AG04450 (cell line): ENCODE data around the gene SLC4A2. TPM values are rescaled to one million over a fixed set of nuclear protein-coding genes. Genes with fewer than 3 reads are reported as not detected.
A peak's percentile ranks its signal among the peaks of the same experiment; 100 is the strongest.

Source experiments
- CTCF ChIA-PET: fragments of 300-600, 350-600 bp; formaldehyde crosslinking; extraction: SDS; loops from one replicate; lab custom pipeline; 2022; ENCODE audit warnings: antibody characterized with exemption, inconsistent platforms; lab: Charles Lee
- POLR2A ChIA-PET: fragments of 350-600 bp; formaldehyde crosslinking; extraction: SDS; loops from one replicate; lab custom pipeline; 2021; ENCODE audit warnings: antibody characterized with exemption, inconsistent platforms; lab: Yijun Ruan, JAX
- DNase-seq: peaks from one replicate; pipeline ENCODE4 v3.0.0-alpha.2; 2011; ENCODE audit warnings: low read depth, low spot score
- H3K27ac ChIP-seq: one replicate; pipeline ENCODE4 v1.5.1; 2012; ENCODE audit warnings: low read depth, low read length, control low read depth
- H3K27me3 ChIP-seq: one replicate; pipeline ENCODE4 v1.6.0; 2012; ENCODE audit warnings: low read length; ENCODE audit not compliant: control insufficient read depth, insufficient read depth
- H3K4me3 ChIP-seq: 2 replicates; pipeline ENCODE4 v1.5.1; 2011; ENCODE audit warnings: mild to moderate bottlenecking, low read depth, low read length, control low read depth
- H3K9me3 ChIP-seq: 2 replicates; pipeline ENCODE4 v1.5.1; 2012; ENCODE audit warnings: low read length; ENCODE audit not compliant: control insufficient read depth, insufficient read depth
- CTCF ChIP-seq: IDR thresholded peaks from 2 replicates; pipeline ENCODE4 v1.5.1; 2011; ENCODE audit warnings: low read depth, low read length, control low read depth, inconsistent platforms
- polyA plus RNA-seq: library from polyadenylated mRNA; depleted of rRNA; stranded (reverse); fragments of >200 nt; gene quantifications from 2 replicates; pipeline ENCODE4 v1.2.3, GENCODE V29; 2011

SLC4A2 gene
- polyA plus RNA-seq, 1 experiment, result 40.5 TPM

- Histone ChIP-seq H3K27ac (peak overlapping the region; percentile 21), H3K9me3 (no peaks in the 10 kb centered on the region; the same call in 1 of the 2 replicates), H3K27me3 (no peaks in the 10 kb centered on the region), H3K4me3 (peak overlapping the region; percentile 66)
- TF ChIP-seq CTCF, result no peak
- POLR2A ChIA-PET, result interaction anchor here (0.6 to 2.2 kb wide), 3 partner anchors 9 to 24 kb away, joined by 3 to 8 read pairs (median 3); partner anchors contain the start of gene FASTK
- no peak for DNase-seq
- CTCF ChIA-PET, result interaction anchor here (1.0 to 1.4 kb wide), 3 partner anchors 38 to 158 kb away, joined by 3 read pairs; no protein-coding TSS in a partner anchor
These were observed 2.5 kb upstream of the SLC4A2 start for GRCh38 chr7:151056666-151057505.

- TF ChIP-seq CTCF, result no peak
- no peak for DNase-seq
- no peaks in the 10 kb centered on the region; the same call in 1 of the 2 replicates for H3K9me3 ChIP-seq
- ChIA-PET CTCF (interaction anchor here (1.2 to 1.4 kb wide), 2 partner anchors 39 to 53 kb away, joined by 3 read pairs; no protein-coding TSS in a partner anchor), POLR2A (interaction anchor here (1.0 to 2.2 kb wide), 2 partner anchors 10 to 23 kb away, joined by 3 to 8 read pairs; partner anchors contain the start of gene FASTK)
- H3K27me3 ChIP-seq, result no peaks in the 10 kb centered on the region
- H3K4me3 ChIP-seq, result peak within 1 kb of the TSS; percentile 66
- peak within 1 kb of the TSS; percentile 98 for H3K27ac ChIP-seq
These were observed 1.8 kb upstream of the SLC4A2 start, which contains the start of gene CDK5 for GRCh38 chr7:151057506-151057988. Gene CDK5 (minus strand): TSS chr7:151057897. CDS start chr7:151057848, 49 bp downstream.

- Histone ChIP-seq H3K9me3 (no peaks in the 10 kb centered on the region; the same call in 1 of the 2 replicates), H3K27ac (peak overlapping the region; percentile 98), H3K4me3 (peak overlapping the region; percentile 55), H3K27me3 (no peaks in the 10 kb centered on the region)
- no peak for TF ChIP-seq CTCF
- POLR2A ChIA-PET, result interaction anchor here (0.6 to 2.2 kb wide), 5 partner anchors 11 to 44 kb away, joined by 3 to 8 read pairs (median 3); partner anchors contain the start of genes ABCB8 and FASTK
- peak; percentile 99 for DNase-seq
- CTCF ChIA-PET, result interaction anchor here (0.8 to 1.4 kb wide), 3 partner anchors 39 to 55 kb away, joined by 3 read pairs; no protein-coding TSS in a partner anchor
These were observed 1.2 kb upstream of the SLC4A2 start for GRCh38 chr7:151057989-151058780.

GRCh38 chr7:151058781-151059366 lies 515 bp upstream of the SLC4A2 start:
- H3K4me3 ChIP-seq, result peak overlapping the region; percentile 76
- ChIA-PET CTCF (interaction anchor here (0.8 kb wide), 1 partner anchor 54 kb away, joined by 3 read pairs; no protein-coding TSS in a partner anchor), POLR2A (interaction anchor here (0.6 to 2.2 kb wide), 4 partner anchors 22 to 45 kb away, joined by 3 to 8 read pairs (median 3); partner anchors contain the start of genes ABCB8 and FASTK)
- H3K27me3 ChIP-seq, result no peaks in the 10 kb centered on the region
- no peaks in the 10 kb centered on the region; the same call in 1 of the 2 replicates for H3K9me3 ChIP-seq
- TF ChIP-seq CTCF, result no peak
- H3K27ac ChIP-seq, result peak overlapping the region; percentile 98
- no peak for DNase-seq
